Measurements from ENCODE around the gene SPECC1.
"Not testable (repeated sequence)": the region's sequence is repeated elsewhere in the genome, so short reads cannot be mapped to it uniquely, and the experiment has no call there.

GRCh38 chr17:20016475-20016992 lies 7.4 kb downstream of the SPECC1 start:
- not testable (repeated sequence) for TF ChIP-seq POLR2A, CTCF, POLR2AphosphoS5 (IDR thresholded peaks at IDR 0.05)

All from breast epithelium (tissue), 3 donors.